Kidney (tissue), 14 donors: ENCODE measurements around the gene NCEH1. TPM values are rescaled to one million over a fixed set of nuclear protein-coding genes. Genes with fewer than 3 reads are reported as not detected.
A peak's percentile ranks its signal among the peaks of the same experiment; 100 is the strongest.

Experiments used
- DNase-seq, 5 donors: peaks; one replicate each; pipeline ENCODE4 v3.0.0-alpha.2; 2013 to 2020
- FAIRE-seq: peaks from 2 replicates; lab custom pipeline; 2012; peaks lifted over from hg19 to GRCh38; lab: Jason Lieb, UNC
- H3K27ac ChIP-seq, 2 donors: one replicate each; pipeline ENCODE4 v1.7.0; 2013; ENCODE audit warnings: low read depth in 2 of 2, low read length in 2 of 2, inconsistent platforms in 1 of 2
- H3K27me3 ChIP-seq: one replicate; pipeline ENCODE4 v1.7.1; 2013; ENCODE audit warnings: low read length, inconsistent platforms; ENCODE audit not compliant: control insufficient read depth, insufficient read depth
- H3K36me3 ChIP-seq, 3 donors: one replicate each; pipeline versions ENCODE4 v1.7.0 to v1.7.1; 2013; ENCODE audit warnings: low read length in 3 of 3, control low read depth in 1 of 3, inconsistent platforms in 1 of 3; ENCODE audit not compliant: insufficient read depth in 3 of 3, control insufficient read depth in 2 of 3
- H3K4me1 ChIP-seq, 3 donors: one replicate each; pipeline versions ENCODE4 v1.7.0 to v1.7.1; 2013; ENCODE audit warnings: low read length in 3 of 3, inconsistent platforms in 1 of 3, low read depth in 1 of 3; ENCODE audit not compliant: control insufficient read depth in 2 of 3, insufficient read depth in 2 of 3
- H3K4me3 ChIP-seq, 3 donors: one replicate each; pipeline versions ENCODE4 v1.7.0 to v1.8.1; 2013; ENCODE audit warnings: low read length in 3 of 3, control low read depth in 1 of 3, inconsistent platforms in 1 of 3
- H3K9ac ChIP-seq, 3 donors: one replicate each; pipeline versions ENCODE4 v1.7.0 to v1.7.1; 2013; ENCODE audit warnings: low read length in 3 of 3, control low read depth in 1 of 3, inconsistent platforms in 1 of 3
- H3K9me3 ChIP-seq, 3 donors: one replicate each; pipeline versions ENCODE4 v1.7.0 to v1.7.1; 2013; ENCODE audit warnings: low read length in 3 of 3, control low read depth in 1 of 3, inconsistent platforms in 1 of 3; ENCODE audit not compliant: control insufficient read depth in 2 of 3, insufficient read depth in 1 of 3
- intact Hi-C: fragments of 100-400 bp; cut with DNase I; formaldehyde crosslinking; loops from one replicate; pipeline ENCODE4 v1.11.1; 2022
- polyA plus RNA-seq: library from polyadenylated mRNA; stranded (reverse); fragments of 350-450 nt; fragmentation: Illumina TruSeq; extraction: RNeasy Lipid Tissue Mini Kit (QIAGEN cat#74804); gene quantifications from one replicate; pipeline ENCODE4 v1.2.3, GENCODE V29; 2014; ENCODE audit warnings: low read depth, low replicate concordance; ENCODE audit not compliant: insufficient read depth
- total RNA-seq: library from RNA; stranded (reverse); fragmentation: NEBNext Ultra II Directional; extraction: Animal tissue kit (Norgen Biotek cat#: 25700); gene quantifications from one replicate; pipeline ENCODE4 v1.2.1, GENCODE V29; 2021
- TF ChIP-seq, protein P1 (sequence below): IDR thresholded peaks from 3 replicates; pipeline ENCODE4 v1.5.1; 2012; ENCODE audit warnings: mild to moderate bottlenecking, moderate library complexity, borderline replicate concordance; ENCODE audit not compliant: insufficient read depth; ENCODE audit errors: extremely low read depth
- donor health status: control.
- donor health status: control.
- donor health status: control.
- donor health status: control.
- donor health status: control.
- donor health status: DM: yes; HTN: yes; CAD: no.
- donor health status: Normal renal cell carcinoma (clear cell type).

Gene NCEH1
- total and polyA plus RNA-seq, 2 donors from 2014 or later, result 6.7 to 43.6 TPM

GRCh38 chr3:172675441-172676193 lies 35.2 kb downstream of the NCEH1 start:
- Histone ChIP-seq H3K9me3 (no peaks in the 10 kb centered on the region), H3K27ac (no peak overlapping the region), H3K36me3 (no peaks in the 10 kb centered on the region), H3K4me3 (no peak overlapping the region), H3K9ac (no peak overlapping the region), H3K4me1 (no peaks in the 10 kb centered on the region), H3K27me3 (no peaks in the 10 kb centered on the region)
- peak in 2 of 5 donors; percentile 53 to 76 for DNase-seq
- TF ChIP-seq, protein P1, sequence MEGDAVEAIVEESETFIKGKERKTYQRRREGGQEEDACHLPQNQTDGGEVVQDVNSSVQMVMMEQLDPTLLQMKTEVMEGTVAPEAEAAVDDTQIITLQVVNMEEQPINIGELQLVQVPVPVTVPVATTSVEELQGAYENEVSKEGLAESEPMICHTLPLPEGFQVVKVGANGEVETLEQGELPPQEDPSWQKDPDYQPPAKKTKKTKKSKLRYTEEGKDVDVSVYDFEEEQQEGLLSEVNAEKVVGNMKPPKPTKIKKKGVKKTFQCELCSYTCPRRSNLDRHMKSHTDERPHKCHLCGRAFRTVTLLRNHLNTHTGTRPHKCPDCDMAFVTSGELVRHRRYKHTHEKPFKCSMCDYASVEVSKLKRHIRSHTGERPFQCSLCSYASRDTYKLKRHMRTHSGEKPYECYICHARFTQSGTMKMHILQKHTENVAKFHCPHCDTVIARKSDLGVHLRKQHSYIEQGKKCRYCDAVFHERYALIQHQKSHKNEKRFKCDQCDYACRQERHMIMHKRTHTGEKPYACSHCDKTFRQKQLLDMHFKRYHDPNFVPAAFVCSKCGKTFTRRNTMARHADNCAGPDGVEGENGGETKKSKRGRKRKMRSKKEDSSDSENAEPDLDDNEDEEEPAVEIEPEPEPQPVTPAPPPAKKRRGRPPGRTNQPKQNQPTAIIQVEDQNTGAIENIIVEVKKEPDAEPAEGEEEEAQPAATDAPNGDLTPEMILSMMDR, result peak; percentile 53
- peak; percentile 35 for FAIRE-seq
- intact Hi-C loops, result no loop called here

DNA sequence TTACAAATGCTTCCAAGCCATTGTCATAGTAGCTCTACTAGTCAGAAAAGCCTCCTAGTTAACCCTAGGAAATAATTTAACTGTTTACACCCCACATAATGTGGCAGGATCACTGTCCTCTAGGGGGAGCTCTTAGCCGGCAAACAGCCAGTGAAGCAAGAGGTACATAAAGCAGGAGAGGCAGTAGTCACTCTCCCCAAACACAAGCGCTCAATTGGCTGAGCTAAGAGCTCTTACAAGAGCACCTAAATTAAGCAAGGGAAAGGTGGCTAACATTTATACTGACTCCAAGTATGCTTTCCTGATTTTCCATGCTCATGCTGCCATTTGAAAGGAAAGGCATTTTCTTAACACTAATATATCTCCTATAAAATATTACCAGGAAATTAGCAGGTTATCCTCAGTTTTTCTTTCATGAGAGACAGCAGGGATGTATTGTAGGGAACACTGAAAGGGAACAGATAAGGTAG lies 37.6 kb downstream of the NCEH1 start:
- H3K27ac ChIP-seq, result no peak overlapping the region
- TF ChIP-seq, protein P1, result peak; percentile 53
- intact Hi-C loops, result no loop called here
- FAIRE-seq (no peak), DNase-seq (peak in 3 of 5 donors; percentile 22 to 34 (median 24))
- no peaks in the 10 kb centered on the region for H3K36me3 ChIP-seq
- no peaks in the 10 kb centered on the region for H3K27me3 ChIP-seq
- no peak overlapping the region for H3K4me3 ChIP-seq
- H3K4me1 ChIP-seq, result no peaks in the 10 kb centered on the region
- H3K9me3 ChIP-seq, result no peaks in the 10 kb centered on the region
- no peak overlapping the region for H3K9ac ChIP-seq

DNA sequence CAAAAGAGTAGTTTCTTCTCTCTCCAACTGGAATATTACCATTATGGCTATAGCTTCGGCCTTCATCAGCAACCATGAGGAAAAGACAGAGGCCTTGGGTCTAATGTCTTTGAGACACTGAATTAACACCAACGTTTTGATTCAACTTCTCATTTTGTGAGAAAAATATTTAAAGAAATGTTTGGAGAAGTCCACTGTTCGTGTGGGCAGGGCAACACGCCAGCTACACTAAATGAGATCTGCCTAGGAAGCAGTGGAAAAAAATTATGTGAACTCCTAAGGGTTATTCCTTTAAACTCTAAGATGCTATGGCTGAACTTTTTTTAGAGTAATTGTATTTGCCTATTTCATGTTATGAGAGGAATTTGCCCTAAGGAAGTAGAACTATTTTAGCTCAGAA lies 41.8 kb downstream of the NCEH1 start:
- Histone ChIP-seq H3K9ac (no peak overlapping the region), H3K4me1 (peaks cover 0 to 3% (median 0%) of the 10 kb centered on the region in 3 donors), H3K27ac (no peak overlapping the region), H3K9me3 (no peaks in the 10 kb centered on the region), H3K36me3 (no peaks in the 10 kb centered on the region), H3K4me3 (no peak overlapping the region), H3K27me3 (no peaks in the 10 kb centered on the region)
- intact Hi-C loops, result no loop called here
- no peak for DNase-seq
- TF ChIP-seq, protein P1, result no peak
- FAIRE-seq, result no peak
